Small intestine (tissue), 7 donors: Measurements from ENCODE around the gene PRDM16. TPM values are rescaled to one million over a fixed set of nuclear protein-coding genes. Genes with fewer than 3 reads are reported as not detected.

Experiments
- DNase-seq, 2 donors: peaks; one replicate each; pipeline versions ENCODE4 v3.0.0 to v3.0.0-alpha.2; 2013
- FAIRE-seq: peaks from 2 replicates; lab custom pipeline; 2012; peaks lifted over from hg19 to GRCh38; lab: Jason Lieb, UNC
- H3K27ac ChIP-seq, 3 donors: one replicate each; pipeline ENCODE4 v1.5.1; 2013; ENCODE audit warnings: low read length in 2 of 3, mild to moderate bottlenecking in 2 of 3, control low read depth in 1 of 3, inconsistent platforms in 1 of 3, low read depth in 1 of 3, moderate library complexity in 1 of 3
- H3K27me3 ChIP-seq, 3 donors: one replicate each; pipeline ENCODE4 v1.6.1; 2013; ENCODE audit warnings: low read length in 3 of 3, inconsistent platforms in 1 of 3; ENCODE audit not compliant: control insufficient read depth in 3 of 3, insufficient read depth in 3 of 3
- H3K36me3 ChIP-seq, 3 donors: one replicate each; pipeline ENCODE4 v1.6.1; 2013; ENCODE audit warnings: low read length in 3 of 3, inconsistent platforms in 1 of 3, low read depth in 1 of 3, mild to moderate bottlenecking in 1 of 3, moderate library complexity in 1 of 3; ENCODE audit not compliant: control insufficient read depth in 3 of 3, insufficient read depth in 2 of 3
- H3K4me1 ChIP-seq, 3 donors: one replicate each; pipeline ENCODE4 v1.6.1; 2013; ENCODE audit warnings: low read length in 2 of 3, inconsistent platforms in 1 of 3, low read depth in 1 of 3, mild to moderate bottlenecking in 1 of 3, moderate library complexity in 1 of 3; ENCODE audit not compliant: control insufficient read depth in 3 of 3, insufficient read depth in 2 of 3
- H3K4me3 ChIP-seq, 3 donors: one replicate each; pipeline ENCODE4 v1.5.1; 2013; ENCODE audit warnings: low read length in 3 of 3, control low read depth in 1 of 3, inconsistent platforms in 1 of 3, low read depth in 1 of 3, mild to moderate bottlenecking in 1 of 3, moderate library complexity in 1 of 3
- H3K9me3 ChIP-seq, 2 donors: one replicate each; pipeline ENCODE4 v1.6.1; 2013; ENCODE audit warnings: low read depth in 1 of 2, low read length in 1 of 2; ENCODE audit not compliant: control insufficient read depth in 2 of 2, insufficient read depth in 1 of 2
- WGBS, 3 donors: extraction: QIAGEN DNeasy Blood & Tissue Kit; methylation state at CpG; one replicate each; pipeline ENCODE4 v1.1.7; 2013; 5-methylcytosine and 5-hydroxymethylcytosine counted together
- polyA plus RNA-seq, 4 donors: library from polyadenylated mRNA; stranded (reverse) in 3 of 4; unstranded in 1 of 4; fragments of 200-250 nt in 3 of 4; fragments of 120-200 nt in 1 of 4; gene quantifications; one replicate each; pipeline versions ENCODE4 v1.2.1 to v1.2.3, GENCODE V29; 2013
- donor health status: healthy with polysubstance abuse.
- donor health status: control.
- donor health status: control.
- donor health status: Bipolar disorder and iron deficiency.
- donor health status: healthy.

Gene PRDM16
- polyA plus RNA-seq, 4 donors: 5.4 to 11.4 (median 8.2) TPM

DNA sequence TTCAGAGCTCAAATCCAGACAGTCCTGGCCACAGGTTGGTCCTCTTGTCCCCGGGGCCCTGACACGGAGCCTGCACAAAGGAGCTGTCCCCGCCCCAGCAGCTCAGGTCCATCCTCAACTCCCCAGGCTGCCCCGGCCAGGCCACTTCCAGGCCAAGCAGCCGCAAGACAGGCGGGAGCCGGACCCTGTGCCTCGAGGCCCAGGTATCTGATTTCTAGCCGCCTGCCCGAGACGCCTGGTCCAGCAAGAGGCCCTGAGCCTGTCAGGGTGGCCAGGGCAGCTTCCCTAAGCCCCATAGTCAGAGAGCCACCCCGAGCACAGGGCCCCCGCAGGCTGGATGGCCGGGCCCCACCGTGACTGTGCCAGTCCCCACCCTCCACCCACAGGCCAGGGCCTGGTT, 165.3 kb downstream of the PRDM16 start:
- Histone ChIP-seq H3K36me3 (peaks cover 0 to 23% (median 0%) of the 10 kb centered on the region in 3 donors), H3K27me3 (no peaks in the 10 kb centered on the region), H3K4me1 (peaks cover 0 to 18% (median 5%) of the 10 kb centered on the region in 3 donors), H3K9me3 (peaks cover 0 to 10% of the 10 kb centered on the region in 2 donors), H3K4me3 (no peak overlapping the region), H3K27ac (no peak overlapping the region)
- FAIRE-seq (no peak), DNase-seq (no peak)
- whole genome bisulfite sequencing, 3 donors: 90 to 94% (median 93%) methylated on average over 15 of the region's 15 CpGs

DNA sequence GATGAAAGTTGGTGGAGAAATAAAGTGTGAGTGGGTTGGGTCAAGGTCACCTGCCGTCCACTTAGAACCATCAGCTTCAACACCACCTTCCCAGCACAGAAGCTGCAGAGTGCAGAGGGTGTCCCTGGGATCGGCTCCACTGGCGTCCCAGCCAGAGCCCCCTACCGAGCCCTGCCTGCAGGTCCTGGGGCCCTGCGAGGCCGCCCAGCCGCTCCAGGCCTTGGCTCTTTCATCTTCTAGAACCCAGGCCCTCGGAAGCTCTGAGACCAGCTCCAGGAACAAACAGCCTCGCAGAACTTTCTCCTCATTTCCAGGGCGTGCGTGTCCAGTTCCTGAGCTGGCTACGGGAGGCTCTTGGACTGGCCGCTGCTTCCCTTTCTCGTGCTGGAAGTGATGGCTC, 166.0 kb downstream of the PRDM16 start:
- peaks cover 0 to 11% of the 10 kb centered on the region in 2 donors for H3K9me3 ChIP-seq
- H3K36me3 ChIP-seq: peaks cover 0 to 19% (median 0%) of the 10 kb centered on the region in 3 donors
- H3K27me3 ChIP-seq: no peaks in the 10 kb centered on the region
- H3K4me1 ChIP-seq: peaks cover 0 to 14% (median 5%) of the 10 kb centered on the region in 3 donors
- no peak overlapping the region for H3K4me3 ChIP-seq
- DNase-seq (no peak), FAIRE-seq (no peak)
- no peak overlapping the region for H3K27ac ChIP-seq
- 90 to 94% (median 92%) methylated on average over 14 of the region's 14 CpGs for WGBS, 3 donors

DNA sequence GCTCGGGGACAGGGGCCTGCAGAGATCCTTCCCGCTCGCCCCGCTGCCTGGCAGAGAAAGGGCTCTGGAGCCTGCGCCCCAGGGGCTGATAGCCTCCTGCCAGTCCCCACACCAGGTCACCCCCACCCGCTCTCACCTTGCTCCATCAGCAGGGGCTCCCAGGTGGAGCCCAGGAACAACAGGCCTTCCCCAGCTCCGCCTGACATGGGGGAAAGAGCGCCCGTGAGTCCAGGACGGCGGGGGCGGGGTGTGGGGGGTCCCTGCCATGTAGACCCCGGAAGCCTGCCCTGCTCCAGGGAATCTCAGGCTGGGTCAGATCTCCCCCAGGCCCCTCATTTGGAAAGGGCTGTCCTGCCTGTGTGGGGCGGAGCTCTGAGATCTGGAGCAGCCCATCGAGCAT, 166.5 kb downstream of the PRDM16 start:
- FAIRE-seq (no peak), DNase-seq (no peak)
- Histone ChIP-seq H3K36me3 (peaks cover 0 to 16% (median 0%) of the 10 kb centered on the region in 3 donors), H3K4me1 (peaks cover 0 to 14% (median 5%) of the 10 kb centered on the region in 3 donors), H3K9me3 (peaks cover 0 to 11% of the 10 kb centered on the region in 2 donors), H3K27me3 (no peaks in the 10 kb centered on the region), H3K27ac (no peak overlapping the region), H3K4me3 (no peak overlapping the region)
- 89 to 94% (median 90%) methylated on average over 15 of the region's 15 CpGs for WGBS, 3 donors

DNA sequence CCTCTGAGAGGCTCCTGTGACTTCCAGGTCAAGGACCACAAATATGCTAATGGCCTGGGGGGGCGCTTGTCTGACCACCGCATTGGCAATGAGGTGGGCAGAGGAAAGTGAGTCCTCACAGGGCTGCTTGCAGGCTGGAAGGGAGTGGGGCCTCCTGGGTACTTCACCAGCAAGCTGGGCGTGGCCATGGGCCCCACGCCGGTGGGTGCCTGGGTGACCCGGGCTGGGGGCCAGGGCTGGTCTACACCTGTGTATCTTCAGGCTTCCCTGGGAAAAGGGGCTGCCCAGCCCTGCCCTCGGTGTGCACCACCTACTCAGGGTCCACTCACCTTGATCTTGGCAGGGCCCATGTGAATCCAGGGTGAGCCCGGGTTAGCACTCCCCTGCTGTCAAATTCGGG, 167.4 kb downstream of the PRDM16 start:
- H3K27ac ChIP-seq: no peak overlapping the region
- WGBS, 3 donors: 80 to 88% (median 82%) methylated on average over 9 of the region's 9 CpGs
- FAIRE-seq: no peak

DNA sequence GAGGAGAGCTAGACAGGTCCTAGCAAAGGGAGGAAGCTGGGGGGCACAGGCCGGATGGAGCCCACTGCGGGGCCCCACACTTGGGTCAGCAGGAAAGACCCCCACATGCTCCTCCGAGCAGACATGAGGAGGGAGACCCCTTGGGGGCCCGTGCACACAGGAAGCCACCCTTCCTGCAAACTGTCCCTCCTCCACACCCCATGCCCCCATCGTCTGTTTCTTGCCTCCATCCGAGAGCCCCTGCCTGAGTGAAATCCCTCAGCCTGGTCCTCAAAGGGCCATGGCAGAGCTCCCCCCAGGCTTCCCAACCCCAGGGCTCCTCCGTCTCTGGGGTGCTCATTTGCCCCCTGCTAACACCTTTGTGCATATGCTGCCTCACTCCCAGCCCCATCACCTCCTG, 168.0 kb downstream of the PRDM16 start:
- Histone ChIP-seq H3K9me3 (peaks cover 0 to 11% of the 10 kb centered on the region in 2 donors), H3K27me3 (no peaks in the 10 kb centered on the region), H3K27ac (no peak overlapping the region), H3K36me3 (peaks cover 0 to 19% (median 0%) of the 10 kb centered on the region in 3 donors), H3K4me1 (peaks cover 0 to 14% (median 5%) of the 10 kb centered on the region in 3 donors), H3K4me3 (no peak overlapping the region)
- WGBS, 3 donors: 75 to 90% (median 85%) methylated on average over 7 of the region's 7 CpGs
- FAIRE-seq (no peak), DNase-seq (no peak)

More for the DNA sequence above, 167.4 kb downstream of the PRDM16 start:
- peaks cover 0 to 11% of the 10 kb centered on the region in 2 donors for H3K9me3 ChIP-seq
- peaks cover 0 to 17% (median 0%) of the 10 kb centered on the region in 3 donors for H3K36me3 ChIP-seq
- H3K27me3 ChIP-seq: no peaks in the 10 kb centered on the region
- peaks cover 0 to 14% (median 5%) of the 10 kb centered on the region in 3 donors for H3K4me1 ChIP-seq
- DNase-seq: no peak
- H3K4me3 ChIP-seq: no peak overlapping the region

DNA sequence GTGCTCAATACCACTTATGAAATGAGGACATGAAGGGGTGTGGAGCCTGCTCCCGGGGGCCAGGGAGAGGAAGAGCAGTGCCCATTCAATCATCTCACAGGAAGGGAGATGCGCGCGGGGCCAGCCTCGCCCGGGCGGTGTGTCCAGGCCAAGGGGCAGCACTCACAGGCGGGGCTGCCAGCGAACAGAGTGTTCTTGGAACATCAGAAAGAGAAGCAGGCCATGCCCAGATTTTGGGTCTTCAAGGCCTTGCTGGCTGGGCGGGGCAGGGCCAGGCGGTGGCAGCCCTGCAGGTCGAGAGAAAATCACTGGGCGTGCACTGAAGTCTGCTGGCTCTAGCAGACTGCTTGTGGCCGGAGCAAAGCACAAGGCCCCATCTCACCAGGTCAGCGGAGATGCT, 168.6 kb downstream of the PRDM16 start:
- peaks cover 0 to 24% (median 0%) of the 10 kb centered on the region in 3 donors for H3K36me3 ChIP-seq
- H3K27ac ChIP-seq: no peak overlapping the region
- no peak for FAIRE-seq
- H3K9me3 ChIP-seq: peaks cover 0 to 11% of the 10 kb centered on the region in 2 donors
- peak in 1 of 2 donors; percentile 62 for DNase-seq
- peaks cover 0 to 14% (median 5%) of the 10 kb centered on the region in 3 donors for H3K4me1 ChIP-seq
- no peak overlapping the region for H3K4me3 ChIP-seq
- 63 to 80% (median 76%) methylated on average over 14 to 15 of the region's 15 CpGs for WGBS, 3 donors
- no peaks in the 10 kb centered on the region for H3K27me3 ChIP-seq

DNA sequence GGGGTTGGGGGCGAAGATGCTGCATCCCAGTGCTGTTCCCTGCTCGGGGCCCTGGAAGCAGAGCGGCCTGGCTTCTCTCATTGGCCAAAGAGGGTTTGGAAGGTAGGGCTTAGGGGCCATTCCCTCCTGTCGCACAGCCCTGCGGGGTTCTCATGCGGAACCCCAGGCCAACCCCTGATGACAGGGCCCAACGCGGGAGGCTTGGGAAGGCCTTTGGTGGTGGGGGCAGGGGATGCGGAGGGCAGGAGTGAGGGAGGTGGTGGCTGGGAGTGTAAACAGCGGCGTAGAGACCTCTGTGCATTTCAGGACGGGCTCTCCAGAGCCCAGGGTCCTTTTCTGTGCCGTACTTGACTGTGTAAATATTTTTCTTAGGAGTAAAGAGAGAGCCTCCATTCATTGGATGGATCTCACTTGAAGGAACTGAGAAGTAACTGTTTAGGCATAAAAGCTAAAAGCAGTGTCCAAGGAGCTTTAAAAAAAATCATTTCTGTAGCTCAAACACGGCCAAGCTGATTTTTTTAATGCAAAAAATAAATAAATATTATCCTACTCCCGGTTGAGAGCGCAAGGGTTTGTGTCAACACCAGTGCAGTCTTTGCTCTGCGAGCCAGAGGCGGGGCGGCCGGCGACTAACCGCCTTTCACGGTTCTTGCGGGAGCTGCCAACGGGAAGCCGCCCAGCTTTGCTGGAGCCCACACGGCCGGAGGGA, 169.1 kb downstream of the PRDM16 start:
- no peaks in the 10 kb centered on the region for H3K27me3 ChIP-seq
- peaks cover 0 to 14% (median 5%) of the 10 kb centered on the region in 3 donors for H3K4me1 ChIP-seq
- DNase-seq (peak in 1 of 2 donors; percentile 19), FAIRE-seq (no peak)
- peaks cover 0 to 28% (median 0%) of the 10 kb centered on the region in 3 donors for H3K36me3 ChIP-seq
- H3K27ac ChIP-seq: no peak overlapping the region
- no peak overlapping the region for H3K4me3 ChIP-seq
- 72 to 93% (median 89%) methylated on average over 28 of the region's 28 CpGs for WGBS, 3 donors
- H3K9me3 ChIP-seq: peaks cover 0 to 11% of the 10 kb centered on the region in 2 donors

DNA sequence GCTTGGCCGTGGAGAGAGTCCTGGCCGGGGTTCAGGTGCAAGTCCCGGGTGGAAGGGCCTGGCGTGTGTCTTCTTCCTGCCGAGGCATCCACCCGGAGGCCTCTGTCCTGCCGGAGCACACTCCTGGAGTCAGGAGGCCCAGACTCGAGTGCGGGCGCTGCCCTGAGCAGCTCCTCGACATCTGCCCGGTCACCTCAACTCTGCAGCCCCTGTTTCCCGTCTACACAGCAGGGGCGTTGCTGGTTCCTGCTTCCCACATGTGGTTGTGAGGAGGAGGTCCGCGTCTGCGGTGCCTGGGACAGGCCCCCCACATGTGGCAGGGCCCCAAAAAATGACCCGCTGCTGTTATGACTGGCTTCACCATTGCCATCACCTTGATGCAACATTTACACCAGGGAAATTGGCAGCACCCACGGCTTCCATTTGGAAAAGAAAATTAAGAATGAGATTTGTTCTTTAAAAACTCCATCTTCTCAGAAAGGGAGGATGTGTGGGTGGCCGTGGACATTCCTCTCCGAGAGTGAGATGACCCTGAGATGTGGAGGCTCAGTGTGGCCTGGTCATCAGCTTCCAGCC, 169.8 kb downstream of the PRDM16 start:
- FAIRE-seq (no peak), DNase-seq (no peak)
- WGBS, 3 donors: 78 to 93% (median 87%) methylated on average over 21 of the region's 21 CpGs
- Histone ChIP-seq H3K36me3 (peaks cover 0 to 34% (median 0%) of the 10 kb centered on the region in 3 donors), H3K9me3 (peaks cover 0 to 11% of the 10 kb centered on the region in 2 donors), H3K4me1 (peaks cover 0 to 14% (median 5%) of the 10 kb centered on the region in 3 donors), H3K27me3 (no peaks in the 10 kb centered on the region), H3K4me3 (no peak overlapping the region), H3K27ac (no peak overlapping the region)
